Right lobe of liver (tissue), 4 donors: ENCODE measurements around the gene LRMDA.

Experiments used
- CTCF ChIP-seq, 4 donors: fragments of 200-600 bp in 3 of 4; fragments of 450-650 bp in 1 of 4; IDR thresholded peaks; one replicate each; pipeline versions ENCODE4 v1.5.1 to v1.8.0; 2016 to 2022; ENCODE audit warnings: antibody characterized with exemption in 4 of 4, mild to moderate bottlenecking in 2 of 4
- POLR2A ChIP-seq: fragments of 450-650 bp; IDR thresholded peaks from one replicate; pipeline ENCODE4 v1.6.1; 2017; ENCODE audit warnings: antibody characterized with exemption, mild to moderate bottlenecking
- donor health status: DM: no; HTN: no; CAD: no.
- donor health status: DM: no; HTN: no; CAD: no.
- donor health status: DM: no; HTN: yes; CAD: no.

GRCh38 chr10:75592791-75593643, 161.6 kb downstream of the LRMDA start:
- TF ChIP-seq CTCF (IDR thresholded peaks at IDR 0.05) (no peak), POLR2A (no peak)
